Caco-2 (cell line): Measurements from ENCODE around the gene YWHAH. TPM values are rescaled to one million over a fixed set of nuclear protein-coding genes. Genes with fewer than 3 reads are reported as not detected.

Experiments
- BruUV-seq: library from RNA; stranded (reverse); fragments of 400-500 nt; replicated peaks from 2 replicates; lab custom pipeline; 2021; lab: Mats Ljungman, UMichigan
- CTCF ChIA-PET: fragments of 300-600 bp; sonication (Branson Sonifier 250); formaldehyde crosslinking; loops from one replicate; lab custom pipeline; 2022; ENCODE audit warnings: antibody characterized with exemption; lab: Charles Lee
- POLR2A ChIA-PET: fragments of 300-600 bp; sonication (Branson Sonifier 250); formaldehyde crosslinking; loops from one replicate; lab custom pipeline; 2022; ENCODE audit warnings: antibody characterized with exemption; lab: Charles Lee
- DNase-seq, 2 experiments: peaks; one replicate each; pipeline versions ENCODE4 v3.0.0 to v3.0.0-alpha.2; 2020 to 2022
- H3K27me3 ChIP-seq: replicated peaks from 2 replicates; pipeline ENCODE4 v1.6.0; 2011; ENCODE audit warnings: low read length; ENCODE audit not compliant: control insufficient read depth, insufficient read depth
- H3K36me3 ChIP-seq: 2 replicates; pipeline ENCODE4 v1.5.1; 2011; ENCODE audit warnings: low read length; ENCODE audit not compliant: control insufficient read depth, insufficient read depth
- H3K4me1 ChIP-seq: fragments of 250-450 bp; sonication (Bioruptor Pico); 2 replicates; pipeline ENCODE4 v1.5.1; 2020; ENCODE audit warnings: mild to moderate bottlenecking
- H3K4me3 ChIP-seq: 2 replicates; pipeline ENCODE4 v1.5.1; 2011; ENCODE audit warnings: low read depth, mild to moderate bottlenecking, control low read depth, low read length
- H3K9me3 ChIP-seq: fragments of 250-450 bp; sonication (Bioruptor Pico); 2 replicates; pipeline ENCODE4 v1.5.1; 2020; ENCODE audit warnings: mild to moderate bottlenecking, moderate library complexity
- H3K27ac Mint-ChIP-seq: one replicate; pipeline ENCODE4 v1.8.0; 2022; ENCODE audit warnings: mixed read lengths; ENCODE audit not compliant: unreplicated experiment
- H3K27me3 Mint-ChIP-seq: one replicate; pipeline ENCODE4 v1.8.0; 2022; ENCODE audit warnings: mixed read lengths; ENCODE audit not compliant: insufficient read depth, unreplicated experiment
- H3K36me3 Mint-ChIP-seq: one replicate; pipeline ENCODE4 v1.8.0; 2022; ENCODE audit warnings: mild to moderate bottlenecking, mixed read lengths; ENCODE audit not compliant: insufficient read depth, unreplicated experiment
- H3K4me1 Mint-ChIP-seq: one replicate; pipeline ENCODE4 v1.8.0; 2022; ENCODE audit warnings: low read depth, mixed read lengths; ENCODE audit not compliant: unreplicated experiment
- H3K4me3 Mint-ChIP-seq: one replicate; pipeline ENCODE4 v1.8.0; 2022; ENCODE audit warnings: mild to moderate bottlenecking, moderate library complexity, mixed read lengths; ENCODE audit not compliant: unreplicated experiment
- H3K9me3 Mint-ChIP-seq: one replicate; pipeline ENCODE4 v1.8.0; 2022; ENCODE audit warnings: mixed read lengths; ENCODE audit not compliant: unreplicated experiment
- intact Hi-C: fragments of 100-400 bp; cut with micrococcal nuclease; formaldehyde crosslinking; loops from one replicate; pipeline ENCODE4 v1.10.0; 2022; ENCODE audit not compliant: unreplicated experiment
- total RNA-seq: library from RNA; stranded (reverse); gene quantifications from 2 replicates; pipeline ENCODE4 v1.2.3, GENCODE V29; 2022
- TF ChIP-seq, protein P1 (sequence below), 2 experiments: fragments of 200-600 bp in 1 of 2; IDR thresholded peaks; 1 replicate in 1 of 2; 2 replicates in 1 of 2; pipeline versions ENCODE4 v1.5.1 to v1.8.0; 2011 to 2022; ENCODE audit warnings: antibody characterized with exemption in 1 of 2, control low read depth in 1 of 2, inconsistent platforms in 1 of 2, low read depth in 1 of 2, low read length in 1 of 2, mild to moderate bottlenecking in 1 of 2, moderate library complexity in 1 of 2; ENCODE audit not compliant: insufficient read depth in 1 of 2, severe bottlenecking in 1 of 2, unreplicated experiment in 1 of 2

YWHAH gene
- total RNA-seq, 1 experiment from 2014 or later: 135 TPM

- TF ChIP-seq, protein P1, sequence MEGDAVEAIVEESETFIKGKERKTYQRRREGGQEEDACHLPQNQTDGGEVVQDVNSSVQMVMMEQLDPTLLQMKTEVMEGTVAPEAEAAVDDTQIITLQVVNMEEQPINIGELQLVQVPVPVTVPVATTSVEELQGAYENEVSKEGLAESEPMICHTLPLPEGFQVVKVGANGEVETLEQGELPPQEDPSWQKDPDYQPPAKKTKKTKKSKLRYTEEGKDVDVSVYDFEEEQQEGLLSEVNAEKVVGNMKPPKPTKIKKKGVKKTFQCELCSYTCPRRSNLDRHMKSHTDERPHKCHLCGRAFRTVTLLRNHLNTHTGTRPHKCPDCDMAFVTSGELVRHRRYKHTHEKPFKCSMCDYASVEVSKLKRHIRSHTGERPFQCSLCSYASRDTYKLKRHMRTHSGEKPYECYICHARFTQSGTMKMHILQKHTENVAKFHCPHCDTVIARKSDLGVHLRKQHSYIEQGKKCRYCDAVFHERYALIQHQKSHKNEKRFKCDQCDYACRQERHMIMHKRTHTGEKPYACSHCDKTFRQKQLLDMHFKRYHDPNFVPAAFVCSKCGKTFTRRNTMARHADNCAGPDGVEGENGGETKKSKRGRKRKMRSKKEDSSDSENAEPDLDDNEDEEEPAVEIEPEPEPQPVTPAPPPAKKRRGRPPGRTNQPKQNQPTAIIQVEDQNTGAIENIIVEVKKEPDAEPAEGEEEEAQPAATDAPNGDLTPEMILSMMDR (IDR thresholded peaks at IDR 0.05; ENCODE audit: insufficient read depth in 1 of 2, low read depth in 1 of 2, low read length in 1 of 2, severe bottlenecking in 1 of 2, unreplicated experiment in 1 of 2): no peak
- Histone ChIP-seq H3K9me3 (no peaks in the 10 kb centered on the region), H3K4me1 (peaks cover 9% of the 10 kb centered on the region; the same call in 1 of the 2 replicates), H3K27me3 (no peaks in the 10 kb centered on the region), H3K36me3 (peaks cover 2% of the 10 kb centered on the region; the same call in 1 of the 2 replicates), H3K4me3 (peak overlapping the region; percentile 88)
- no peaks in the 10 kb centered on the region for H3K4me1 Mint-ChIP-seq
- no peaks in the 10 kb centered on the region for H3K9me3 Mint-ChIP-seq
- no peak overlapping the region for H3K4me3 Mint-ChIP-seq
- POLR2A ChIA-PET: interaction anchor here (0.6 kb wide), 1 partner anchor 265 kb away, joined by 4 read pairs; no protein-coding TSS in a partner anchor
- peaks cover 37% of the 10 kb centered on the region for H3K36me3 Mint-ChIP-seq
- BruUV-seq: no TSS peak
- H3K27ac Mint-ChIP-seq: peak overlapping the region; percentile 88
- DNase-seq: peak in 1 of 2 experiments; percentile 59
- intact Hi-C loops: loop anchor here (1.0 kb wide), 1 partner anchor 192 kb away; no protein-coding TSS in a partner anchor
- H3K27me3 Mint-ChIP-seq: no peaks in the 10 kb centered on the region
- CTCF ChIA-PET: interaction anchor here (0.6 to 0.9 kb wide), 2 partner anchors 30 to 72 kb away, joined by 3 to 6 read pairs; no protein-coding TSS in a partner anchor
Measured at GRCh38 chr22:31944700-31945442, 536 bp downstream of the YWHAH start.

DNA sequence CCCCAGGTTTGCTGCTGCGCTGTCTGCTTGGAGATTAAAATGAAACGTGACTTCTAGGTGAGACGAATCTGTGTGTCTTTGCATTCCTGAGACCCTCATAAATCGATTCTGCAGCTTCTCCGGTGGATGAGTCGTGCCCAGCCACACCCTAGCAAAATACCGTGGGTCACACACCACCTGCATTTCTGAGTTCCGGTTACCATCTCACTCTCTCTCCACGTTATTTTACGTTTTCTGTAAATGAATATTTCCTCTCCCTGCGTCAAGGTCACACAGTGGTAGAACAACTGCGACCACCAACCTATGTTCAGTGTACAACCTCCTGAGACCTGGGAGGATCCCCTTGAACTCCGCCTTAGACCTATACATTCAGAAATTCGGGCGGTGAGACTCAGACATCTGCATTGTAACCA lies 1.1 kb downstream of the YWHAH start:
- ChIA-PET POLR2A (no interaction called here), CTCF (interaction anchor here (0.6 to 0.9 kb wide), 3 partner anchors 30 to 315 kb away, joined by 3 to 6 read pairs (median 3); no protein-coding TSS in a partner anchor)
- Mint-ChIP-seq H3K27me3 (no peaks in the 10 kb centered on the region), H3K4me3 (no peak overlapping the region), H3K4me1 (no peaks in the 10 kb centered on the region), H3K9me3 (no peaks in the 10 kb centered on the region), H3K36me3 (peaks cover 43% of the 10 kb centered on the region), H3K27ac (no peak overlapping the region)
- peaks cover 9% of the 10 kb centered on the region; the same call in 1 of the 2 replicates for H3K4me1 ChIP-seq
- peak overlapping the region; percentile 88 for H3K4me3 ChIP-seq
- no peak for DNase-seq
- H3K36me3 ChIP-seq: peaks cover 2% of the 10 kb centered on the region; the same call in 1 of the 2 replicates
- TF ChIP-seq, protein P1 (IDR thresholded peaks at IDR 0.05; ENCODE audit: insufficient read depth in 1 of 2, low read depth in 1 of 2, low read length in 1 of 2, severe bottlenecking in 1 of 2, unreplicated experiment in 1 of 2): no peak
- intact Hi-C loops: no loop called here
- H3K27me3 ChIP-seq: no peaks in the 10 kb centered on the region
- no peaks in the 10 kb centered on the region for H3K9me3 ChIP-seq
- BruUV-seq: no TSS peak

DNA sequence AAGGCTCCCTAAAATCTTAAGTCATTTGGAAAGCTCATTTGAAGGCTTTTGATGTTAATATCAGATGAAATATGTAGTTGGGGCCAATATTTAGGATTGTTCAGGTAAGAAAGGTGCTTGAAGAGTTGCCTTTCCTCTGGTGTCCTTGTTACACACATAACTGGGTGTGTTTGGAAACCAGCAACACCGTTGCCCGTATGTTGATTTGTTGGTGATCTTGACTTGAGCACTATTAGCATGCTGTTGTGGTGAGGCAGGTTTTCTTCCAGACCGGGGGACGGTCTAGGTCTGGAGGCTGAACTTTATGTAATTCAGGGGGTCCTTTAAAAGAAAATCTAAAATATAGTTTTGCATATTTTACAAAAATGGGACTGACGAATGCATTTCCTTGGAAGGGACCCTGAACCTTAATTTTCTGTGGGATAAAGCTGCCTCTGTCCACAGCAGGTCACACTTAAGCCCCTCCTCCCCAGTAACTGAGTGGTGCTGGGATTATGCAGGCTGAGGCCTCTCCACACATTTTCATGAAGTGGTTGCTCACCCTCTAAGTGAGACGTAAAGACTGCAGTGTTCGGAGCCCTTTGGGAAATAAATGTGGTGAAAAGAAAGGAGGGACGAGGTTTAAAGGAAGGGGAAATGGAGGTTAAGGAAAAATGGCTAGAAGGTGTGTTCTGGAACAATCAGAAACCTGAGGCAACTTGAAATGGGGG lies 1.8 kb downstream of the YWHAH start:
- H3K4me3 Mint-ChIP-seq: no peak overlapping the region
- no peaks in the 10 kb centered on the region for H3K4me1 Mint-ChIP-seq
- peaks cover 47% of the 10 kb centered on the region for H3K36me3 Mint-ChIP-seq
- BruUV-seq: TSS peak; percentile 43
- Histone ChIP-seq H3K36me3 (peaks cover 2% of the 10 kb centered on the region), H3K27me3 (no peaks in the 10 kb centered on the region), H3K4me3 (peak overlapping the region; percentile 88), H3K4me1 (peaks cover 9% of the 10 kb centered on the region), H3K9me3 (no peaks in the 10 kb centered on the region)
- DNase-seq: no peak
- H3K9me3 Mint-ChIP-seq: no peaks in the 10 kb centered on the region
- ChIA-PET POLR2A (no interaction called here), CTCF (interaction anchor here (0.6 to 0.9 kb wide), 2 partner anchors 74 to 315 kb away, joined by 3 read pairs; no protein-coding TSS in a partner anchor)
- no peak overlapping the region for H3K27ac Mint-ChIP-seq
- no peaks in the 10 kb centered on the region for H3K27me3 Mint-ChIP-seq
- intact Hi-C loops: no loop called here
- TF ChIP-seq, protein P1 (IDR thresholded peaks at IDR 0.05; ENCODE audit: insufficient read depth in 1 of 2, low read depth in 1 of 2, low read length in 1 of 2, severe bottlenecking in 1 of 2, unreplicated experiment in 1 of 2): no peak
